HG03280 (cell line): ENCODE results near the gene KLF12.

ENCODE experiments used
- ATAC-seq: cut with Tn5 transposase; IDR thresholded peaks from one replicate; pipeline ENCODE4 v1.9.1; 2021; ENCODE audit warnings: mild to moderate bottlenecking, moderate library complexity; ENCODE audit not compliant: unreplicated experiment

KLF12 gene

GRCh38 chr13:74134221-74134776 lies at the start of gene KLF12:
KLF12 (minus strand) TSS chr13:74134404.
- peak; percentile 58 for ATAC-seq

- ATAC-seq = no peak
Measured at GRCh38 chr13:74182491-74182890, 48.3 kb upstream of the KLF12 start.

GRCh38 chr13:74174810-74175209 lies 40.6 kb upstream of the KLF12 start:
- ATAC-seq = no peak

GRCh38 chr13:74173822-74174221 lies 39.6 kb upstream of the KLF12 start:
- no peak for ATAC-seq

GRCh38 chr13:74171641-74172040 lies 37.4 kb upstream of the KLF12 start:
- ATAC-seq = no peak

GRCh38 chr13:74169676-74170075 lies 35.5 kb upstream of the KLF12 start:
- no peak for ATAC-seq

GRCh38 chr13:74168263-74168675 lies 34.1 kb upstream of the KLF12 start:
- ATAC-seq = no peak

- no peak for ATAC-seq
Measured at GRCh38 chr13:74166261-74167004, 32.2 kb upstream of the KLF12 start.

GRCh38 chr13:74162782-74163181 lies 28.6 kb upstream of the KLF12 start:
- no peak for ATAC-seq

- ATAC-seq = no peak
Measured at GRCh38 chr13:74162135-74162534, 27.9 kb upstream of the KLF12 start.

- ATAC-seq = no peak
Measured at GRCh38 chr13:74158571-74159352, 24.6 kb upstream of the KLF12 start.

GRCh38 chr13:74158028-74158427 lies 23.8 kb upstream of the KLF12 start:
- no peak for ATAC-seq

GRCh38 chr13:74154981-74155380 lies 20.8 kb upstream of the KLF12 start:
- ATAC-seq = no peak

- no peak for ATAC-seq
Measured at GRCh38 chr13:74153316-74153715, 19.1 kb upstream of the KLF12 start.

- ATAC-seq = no peak
Measured at GRCh38 chr13:74151859-74152258, 17.7 kb upstream of the KLF12 start.

GRCh38 chr13:74148352-74148751 lies 14.1 kb upstream of the KLF12 start:
- no peak for ATAC-seq

- ATAC-seq = no peak
Measured at GRCh38 chr13:74145249-74145975, 11.2 kb upstream of the KLF12 start.

GRCh38 chr13:74144269-74144668 lies 10.1 kb upstream of the KLF12 start:
- ATAC-seq = no peak

GRCh38 chr13:74142257-74142656 lies 8.1 kb upstream of the KLF12 start:
- ATAC-seq = no peak

GRCh38 chr13:74138241-74138640 lies 4.0 kb upstream of the KLF12 start:
- no peak for ATAC-seq

- no peak for ATAC-seq
Measured at GRCh38 chr13:74136084-74136658, 2.0 kb upstream of the KLF12 start.
